ENCODE measurements around the gene SLC17A8.
"Not testable (repeated sequence)": the region's sequence is repeated elsewhere in the genome, so short reads cannot be mapped to it uniquely, and the experiment has no call there.

Gene SLC17A8

DNA sequence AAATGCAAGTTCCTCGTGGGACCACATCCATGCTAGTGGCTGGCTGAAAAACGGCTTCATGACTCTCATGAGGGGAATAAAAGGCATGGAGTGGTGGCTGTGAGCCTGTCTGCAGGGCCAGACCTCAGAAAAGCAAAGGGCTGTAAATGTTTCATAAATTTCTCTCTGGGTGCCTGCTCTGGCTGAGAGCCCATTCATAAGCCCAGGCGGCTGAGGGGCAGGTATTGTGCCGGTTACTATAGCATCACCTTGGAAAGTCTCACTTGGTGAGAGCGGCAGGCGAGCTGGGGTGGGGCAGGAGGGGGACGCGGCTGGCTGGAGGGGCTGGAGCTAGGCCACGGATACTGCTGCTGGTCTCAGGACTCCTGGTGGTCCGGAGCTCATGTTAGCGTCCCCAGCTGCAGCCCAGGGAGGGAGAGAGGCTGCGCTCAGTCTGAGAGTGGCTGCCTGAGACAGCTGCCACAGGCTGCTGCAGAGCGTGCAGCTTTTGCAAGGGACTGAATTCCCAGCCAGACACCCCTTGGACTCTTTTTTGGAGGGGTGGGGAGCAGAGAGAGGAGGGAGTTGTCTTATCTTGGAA, at the start of gene SLC17A8:
Gene SLC17A8 (plus strand): TSS at position 431 of the 580 bp plus-strand sequence. CDS start 318 bp downstream, outside the sequence.
- no peak for DNase-seq

DNA sequence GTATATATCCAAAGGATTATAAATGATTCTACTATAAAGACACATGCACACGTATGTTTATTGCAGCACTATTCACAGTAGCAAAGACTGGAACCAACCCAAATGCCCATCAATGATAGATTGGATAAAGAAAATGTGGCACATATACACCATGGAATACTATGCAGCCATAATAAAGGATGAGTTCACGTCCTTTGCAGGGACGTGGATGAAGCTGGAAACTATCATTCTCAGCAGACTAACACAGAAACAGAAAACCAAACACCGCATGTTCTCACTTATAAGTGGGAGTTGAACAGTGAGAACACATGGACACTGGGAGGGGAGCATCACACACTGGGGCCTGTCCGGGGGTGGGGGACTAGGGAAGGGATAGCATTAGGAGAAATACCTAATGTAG, 48.7 kb upstream of the SLC17A8 start:
- not testable (repeated sequence) for DNase-seq

DNA sequence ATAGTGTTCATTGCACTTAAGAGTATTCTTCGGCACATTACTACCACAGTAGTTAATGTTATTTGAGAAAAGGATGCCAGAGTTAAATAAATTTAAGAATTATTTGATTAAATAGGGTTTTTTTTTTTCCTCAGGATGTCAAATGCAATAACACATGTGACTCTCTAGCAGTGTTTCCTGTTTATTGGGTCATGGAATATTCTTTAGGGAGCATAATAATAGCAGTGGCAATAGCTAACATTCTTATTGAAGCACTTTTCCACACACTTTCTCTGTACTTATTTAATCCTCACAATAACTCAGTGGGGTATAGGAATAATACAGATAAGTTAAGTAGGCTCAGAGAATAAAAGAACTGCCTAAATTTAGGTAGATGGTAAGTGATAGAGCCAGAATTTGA, 45.6 kb upstream of the SLC17A8 start:
- DNase-seq, result no peak

DNA sequence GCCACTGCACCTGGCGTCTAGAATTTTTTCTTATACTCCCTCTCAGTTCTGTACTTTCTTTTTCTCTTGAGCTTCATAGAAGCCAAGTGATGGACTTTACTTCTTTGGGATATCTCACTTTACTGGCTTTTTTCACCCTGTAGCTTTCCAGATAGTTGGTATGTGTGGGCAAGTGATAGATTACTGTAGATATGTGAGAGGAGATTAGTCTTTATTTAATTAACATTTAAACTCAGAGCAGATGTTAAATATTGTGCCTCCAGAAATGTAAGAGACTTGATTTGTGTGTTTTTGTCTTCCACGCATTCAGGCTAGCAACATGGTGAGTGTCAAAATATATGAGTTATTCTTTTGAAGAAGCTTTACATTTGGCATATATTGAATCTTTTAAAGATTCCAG, 39.5 kb upstream of the SLC17A8 start:
- DNase-seq, result no peak

DNA sequence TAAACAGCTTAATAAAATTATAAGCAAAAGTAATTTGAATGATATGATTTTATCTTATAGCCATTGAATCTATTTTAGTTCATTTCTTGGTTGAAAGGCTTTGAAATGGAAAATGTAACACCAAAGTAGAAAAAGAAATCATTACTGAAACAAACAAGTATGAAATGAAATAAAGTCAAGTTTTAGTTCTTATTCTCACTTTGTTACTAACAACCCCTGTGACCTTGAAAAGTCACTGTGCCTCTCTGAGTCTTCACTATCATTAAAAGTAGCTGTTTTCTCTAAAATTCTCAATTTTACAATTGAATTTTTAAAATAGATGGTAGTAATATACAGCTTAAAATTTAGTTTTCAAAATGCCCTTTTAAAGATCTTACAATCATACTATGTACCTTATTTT, 32.4 kb upstream of the SLC17A8 start:
- no peak for DNase-seq

DNA sequence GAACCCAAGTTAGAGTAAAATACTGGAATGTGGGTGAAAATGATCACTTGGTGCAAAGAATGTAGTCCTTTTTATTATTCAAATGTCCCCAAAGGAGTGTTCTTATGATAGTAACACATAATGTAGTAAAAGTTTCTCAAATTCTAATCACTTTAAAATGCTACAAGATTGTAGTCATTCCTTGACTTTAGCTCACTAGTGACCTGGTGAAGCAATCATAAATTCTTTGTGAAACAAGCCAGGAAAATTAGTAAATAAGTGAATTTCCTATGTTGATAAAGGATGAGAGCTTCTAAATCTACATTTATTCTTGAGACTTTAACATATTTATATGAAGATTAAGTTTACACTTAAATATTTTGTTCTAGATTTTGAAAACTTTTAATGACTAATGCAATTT, 30.7 kb upstream of the SLC17A8 start:
- DNase-seq, result no peak

DNA sequence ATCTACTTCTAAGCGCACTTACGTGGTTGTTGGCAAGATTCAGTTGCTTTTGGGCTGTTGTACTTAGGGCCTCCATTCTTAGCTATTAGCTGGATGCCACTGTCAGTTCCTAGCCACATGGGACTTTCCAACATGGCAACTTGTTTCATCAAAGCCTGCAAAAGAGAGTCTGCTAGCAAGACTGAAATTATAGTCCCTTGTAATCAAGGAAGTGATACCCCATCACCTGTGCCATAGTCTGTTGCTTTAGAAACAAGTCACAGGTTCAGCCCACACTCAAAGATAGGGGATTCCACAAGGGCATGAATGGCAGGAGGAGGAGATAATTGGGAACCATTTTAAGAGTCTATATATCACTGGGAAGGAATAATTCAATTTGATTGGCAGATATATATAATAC, 27.1 kb upstream of the SLC17A8 start:
- no peak for DNase-seq

DNA sequence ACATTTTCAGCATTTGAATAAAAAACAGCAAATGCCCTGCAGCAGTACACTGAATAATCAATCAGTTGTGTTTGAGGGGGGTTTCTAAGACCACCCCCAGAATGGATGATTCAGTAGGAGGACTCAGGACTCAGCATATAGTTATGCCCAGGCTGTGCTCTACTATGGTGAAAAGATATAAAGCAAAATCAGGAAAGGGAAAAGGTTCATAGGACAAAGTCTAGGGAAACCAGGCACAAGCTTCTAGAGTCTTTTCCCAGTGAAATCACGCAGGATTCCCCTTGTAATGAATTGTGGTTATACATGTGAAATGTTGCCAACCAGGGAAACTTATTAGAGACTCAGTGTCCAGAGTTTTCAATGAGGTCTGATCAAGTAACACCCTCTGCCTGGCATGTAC, 25.0 kb upstream of the SLC17A8 start:
- no peak for DNase-seq

DNA sequence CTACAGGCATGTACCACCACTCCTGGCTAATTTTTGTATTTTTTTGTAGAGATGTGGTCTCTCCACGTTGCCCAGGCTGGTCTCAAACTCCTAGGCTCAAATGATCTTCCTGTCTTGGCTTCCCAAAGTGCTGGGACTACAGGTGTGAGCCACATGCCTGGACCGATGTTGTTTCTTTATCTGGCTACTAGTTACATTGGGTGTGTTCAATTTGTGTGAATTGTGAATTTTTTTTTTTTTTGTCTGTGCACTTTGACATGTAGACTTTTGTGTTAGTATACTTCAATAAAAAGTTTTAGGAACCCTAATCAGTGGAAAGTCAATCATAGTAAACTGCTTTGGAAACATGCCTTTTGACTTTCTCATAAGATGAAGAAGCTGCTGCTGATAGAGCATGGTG, 24.0 kb upstream of the SLC17A8 start:
- no peak for DNase-seq

DNA sequence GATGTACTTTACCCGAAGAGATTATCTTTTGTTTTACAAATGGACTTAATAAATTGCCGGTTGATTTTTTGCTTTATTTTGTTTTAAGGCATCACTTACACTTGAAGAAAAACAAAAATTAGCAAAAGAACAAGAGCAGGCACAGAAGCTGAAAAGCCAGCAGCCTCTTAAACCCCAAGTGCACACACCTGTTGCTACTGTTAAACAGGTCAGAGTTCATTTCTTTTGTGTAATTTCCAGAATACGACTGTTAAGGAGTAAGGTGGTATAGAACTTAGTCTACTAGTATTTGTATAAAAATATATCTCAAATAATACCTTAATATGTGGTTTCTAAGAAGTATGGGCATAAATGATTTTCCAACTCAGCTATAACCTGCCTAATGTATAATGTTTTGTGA, 19.6 kb upstream of the SLC17A8 start:
- DNase-seq, result no peak

DNA sequence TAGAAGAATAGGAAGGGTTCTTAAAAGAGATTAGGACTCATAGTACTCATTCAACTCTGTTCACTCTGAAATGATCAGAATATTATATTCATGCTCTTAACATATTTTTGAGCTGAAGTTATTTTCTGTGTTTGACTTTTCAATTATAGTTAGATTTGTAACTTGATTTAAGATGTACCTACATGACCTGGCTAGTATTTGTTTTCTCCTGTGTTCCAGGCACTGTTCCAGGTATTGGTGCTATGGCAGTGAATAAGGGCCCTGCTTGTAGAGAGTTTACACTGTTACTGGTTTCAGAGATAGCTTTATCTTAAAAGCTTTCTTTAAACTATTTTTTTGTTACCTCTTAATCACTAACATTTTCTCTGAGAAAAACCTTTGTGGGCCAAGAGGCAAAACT, 19.1 kb upstream of the SLC17A8 start:
- DNase-seq, result no peak

DNA sequence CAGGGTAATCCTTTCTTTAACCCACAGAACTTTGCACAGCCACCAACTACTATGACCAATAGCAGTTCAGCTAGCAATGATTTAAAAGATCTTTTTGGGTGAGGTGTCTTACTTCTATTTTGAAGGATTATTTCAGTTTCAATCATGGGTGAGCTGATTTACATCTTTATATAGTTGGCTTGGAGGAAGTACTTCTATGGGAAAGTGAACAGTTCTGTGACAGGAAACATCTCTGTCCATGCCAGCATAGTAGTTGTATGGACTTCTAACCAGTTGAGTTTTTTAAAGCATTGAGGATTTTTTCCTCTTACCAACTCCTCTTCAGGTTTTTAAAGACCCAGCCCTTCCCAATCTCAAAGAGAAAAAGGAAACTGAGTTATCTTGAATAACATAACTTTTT, 17.8 kb upstream of the SLC17A8 start:
- DNase-seq, result no peak

DNA sequence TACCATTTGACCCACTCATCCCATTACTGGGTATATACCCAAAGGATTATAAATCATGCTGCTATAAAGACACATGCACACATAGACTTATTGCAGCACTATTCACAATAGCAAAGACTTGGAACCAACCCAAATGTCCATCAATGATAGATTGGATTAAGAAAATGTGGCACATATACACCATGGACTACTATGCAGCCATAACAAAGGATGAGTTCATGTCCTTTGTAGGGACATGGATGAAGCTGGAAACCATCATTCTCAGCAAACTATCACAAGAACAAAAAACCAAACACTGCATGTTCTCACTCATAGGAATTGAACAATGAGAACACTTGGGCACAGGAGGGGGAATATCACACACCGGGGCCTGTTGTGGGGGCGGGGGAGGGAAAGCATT, 14.0 kb upstream of the SLC17A8 start:
- not testable (repeated sequence) for DNase-seq

DNA sequence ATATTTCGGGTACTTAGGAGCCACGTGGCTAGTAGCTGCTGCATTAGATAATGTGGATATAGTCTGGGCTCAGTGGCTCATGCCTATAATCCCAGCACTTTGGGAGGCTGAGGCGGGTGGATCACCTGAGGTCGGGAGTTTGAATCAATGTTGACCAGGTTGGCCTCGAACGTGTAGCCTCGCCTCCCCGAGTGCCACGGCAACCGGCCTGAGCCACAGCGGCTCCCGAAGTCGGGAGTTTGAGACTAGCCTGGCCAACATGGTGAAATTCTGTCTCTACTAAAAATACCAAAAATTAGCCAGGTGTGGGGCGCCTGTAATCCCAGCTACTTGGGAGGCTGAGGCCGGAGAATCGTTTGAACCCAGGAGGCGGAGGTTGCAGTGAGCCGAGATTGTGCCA, 12.5 kb upstream of the SLC17A8 start:
- DNase-seq, result not testable (repeated sequence)

DNA sequence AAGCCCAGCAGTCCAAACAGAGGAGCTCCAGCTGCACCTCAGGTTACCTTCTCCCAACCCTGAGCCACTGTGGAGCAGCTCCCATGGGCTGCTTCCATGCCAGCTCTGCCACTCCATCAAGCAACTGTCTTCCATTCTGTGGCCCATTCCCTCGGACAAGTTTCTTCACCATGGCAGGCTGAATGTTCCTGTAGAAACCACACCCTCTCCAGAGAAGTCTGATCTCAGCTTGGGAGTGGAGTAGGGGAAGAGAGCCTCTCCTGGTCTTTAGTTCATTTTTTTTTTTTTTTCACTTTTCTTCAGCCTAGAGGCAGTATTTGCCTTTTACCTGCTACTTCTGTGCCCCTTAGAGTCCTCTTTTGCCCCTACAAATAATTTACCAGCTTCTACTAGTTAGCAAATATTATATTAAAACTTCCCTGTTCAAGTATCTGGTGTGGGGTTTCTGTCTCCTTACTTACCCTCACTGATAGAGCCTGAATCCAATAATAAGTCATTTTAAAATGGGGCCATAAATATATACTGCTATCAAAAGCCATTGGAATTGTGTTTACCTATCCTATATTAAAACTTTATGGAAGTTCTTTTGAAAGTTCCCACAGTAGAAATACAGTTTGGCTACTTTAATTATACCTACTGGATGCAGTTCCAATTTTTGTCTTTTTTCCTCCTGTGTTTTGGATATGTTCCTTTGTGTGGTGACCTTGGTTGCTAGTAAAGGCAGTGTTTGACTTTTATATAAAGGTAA, 11.7 kb upstream of the SLC17A8 start:
- DNase-seq, result no peak

DNA sequence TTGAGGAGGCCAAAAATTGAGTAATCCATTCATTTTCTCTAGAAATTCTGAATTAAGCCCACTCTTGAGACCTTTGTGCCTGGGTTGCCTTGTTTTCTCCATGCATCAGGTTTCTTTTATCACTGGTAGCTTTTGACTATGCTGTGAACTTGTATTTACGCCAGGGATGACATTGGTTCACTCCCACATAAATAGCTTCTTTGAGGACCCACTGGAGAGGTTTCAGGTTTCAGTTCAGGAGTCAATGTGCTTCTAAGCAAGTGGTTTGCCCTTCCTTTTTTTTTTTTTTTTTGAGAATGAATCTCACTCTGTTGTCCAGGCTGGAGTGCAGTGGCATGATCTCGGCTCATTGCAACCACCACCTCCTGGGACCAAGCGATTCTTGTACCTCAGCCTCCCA, 10.2 kb upstream of the SLC17A8 start:
- DNase-seq, result no peak

DNA sequence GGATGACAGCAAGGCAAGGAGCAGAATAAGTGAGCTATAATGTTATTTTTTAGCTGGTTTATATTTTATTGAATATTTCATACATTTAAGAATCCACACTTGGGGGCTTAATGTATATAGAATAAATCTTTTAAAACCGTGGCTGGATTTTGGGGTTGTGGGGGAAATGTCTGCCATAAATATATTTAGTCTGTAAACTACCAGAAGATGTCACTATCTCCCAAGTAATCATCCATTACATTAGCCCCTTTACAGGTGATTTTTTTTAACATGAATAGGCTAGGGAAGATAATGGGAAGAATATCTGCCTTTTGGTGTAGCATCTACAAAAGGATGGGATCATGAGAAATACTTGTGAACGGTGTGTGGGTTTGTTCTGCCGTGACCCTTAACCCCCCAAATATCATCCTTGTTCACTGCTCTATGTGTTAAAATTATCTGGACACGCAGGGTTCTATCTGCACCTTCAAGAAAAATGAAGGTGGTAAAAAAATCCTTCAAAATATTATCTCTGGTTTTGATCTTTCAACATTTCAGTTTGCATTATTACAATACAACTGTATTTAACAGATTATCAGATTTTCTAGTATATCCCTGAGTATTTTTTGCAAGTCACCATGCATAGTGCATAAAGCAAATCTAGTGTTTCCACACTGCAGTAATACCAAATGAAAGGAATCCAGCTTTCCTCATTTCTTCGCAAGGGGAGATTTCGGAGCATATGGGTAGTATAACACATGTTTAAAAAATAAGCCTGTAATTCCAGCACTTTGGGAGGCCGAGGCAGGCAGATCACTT, 8.0 kb upstream of the SLC17A8 start:
- DNase-seq, result no peak

DNA sequence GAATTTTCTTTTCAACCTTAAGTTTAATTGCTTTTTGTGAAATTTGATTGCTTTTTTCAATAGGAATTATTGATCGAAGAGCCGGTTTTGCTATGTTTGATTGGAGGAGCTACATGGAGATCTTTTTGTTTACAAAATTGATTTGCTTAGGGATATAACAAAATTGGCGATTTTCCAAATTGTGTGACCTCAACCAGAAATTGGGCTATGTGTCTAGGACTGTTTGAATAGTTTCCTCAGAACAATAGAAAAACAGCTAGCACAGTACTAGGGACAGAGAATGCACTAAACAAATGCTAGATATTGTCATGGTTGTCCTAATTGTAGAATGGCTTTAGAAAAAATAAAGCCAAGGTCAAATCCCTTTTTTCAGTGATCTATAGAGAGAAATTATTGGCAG, 2.4 kb downstream of the SLC17A8 start:
- no peak for DNase-seq

DNA sequence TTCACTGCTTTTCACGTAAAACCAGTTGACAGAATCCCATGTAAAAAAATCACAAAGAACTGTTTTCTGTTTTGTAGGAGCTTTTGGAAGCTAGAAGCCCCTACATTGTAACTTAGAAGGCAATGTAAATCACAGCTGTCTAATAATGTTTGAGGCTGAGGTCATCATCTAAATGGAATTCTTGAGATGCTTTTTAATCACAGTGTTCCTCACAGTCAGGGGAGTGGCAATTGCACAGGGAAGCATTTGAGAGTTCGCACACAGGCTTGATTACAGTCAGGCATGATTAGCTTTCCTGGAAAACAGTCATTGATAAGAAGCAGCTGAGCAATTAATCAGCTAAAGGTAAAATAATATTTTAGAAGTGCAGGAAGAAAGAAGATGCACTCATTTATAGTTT, 2.9 kb downstream of the SLC17A8 start:
- no peak for DNase-seq

DNA sequence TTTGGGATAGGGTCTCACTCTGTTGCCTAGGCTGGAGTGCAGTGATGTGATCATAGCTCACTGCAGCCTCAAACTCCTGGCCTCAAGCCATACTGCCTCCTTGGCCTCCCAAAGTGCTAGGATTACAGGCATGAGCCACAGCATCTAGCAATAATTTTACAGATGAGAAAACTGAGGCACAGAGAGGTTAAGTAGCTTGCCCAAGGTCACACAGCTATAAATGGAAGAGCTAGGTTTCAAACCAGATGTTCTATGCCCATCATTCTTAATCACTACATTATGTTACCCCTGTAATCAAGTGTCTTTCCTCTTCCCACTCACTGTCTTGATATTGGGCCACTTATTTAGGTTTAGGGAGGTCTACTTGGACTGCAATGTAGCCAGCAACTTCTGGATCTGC, 3.6 kb downstream of the SLC17A8 start:
- DNase-seq, result no peak

DNA sequence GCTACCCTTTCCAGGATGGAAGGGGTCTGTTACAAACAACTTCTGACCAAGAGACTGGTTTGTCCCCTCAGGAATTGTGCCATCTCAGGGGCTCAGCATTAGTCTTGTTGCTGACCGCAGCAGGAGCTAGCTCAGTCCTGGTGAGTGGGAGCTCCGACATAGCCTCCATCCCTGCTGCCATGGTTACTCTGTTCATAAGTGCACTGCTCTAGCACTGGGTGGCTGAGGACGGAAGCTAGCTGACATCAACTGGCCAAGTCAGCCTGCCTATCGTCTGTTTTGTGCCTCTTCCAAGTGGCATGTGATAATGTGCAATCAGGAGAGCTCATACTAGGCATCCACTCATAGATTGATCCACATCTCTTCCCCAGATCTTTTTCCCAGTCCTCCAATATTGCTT, 7.5 kb downstream of the SLC17A8 start:
- DNase-seq, result no peak

DNA sequence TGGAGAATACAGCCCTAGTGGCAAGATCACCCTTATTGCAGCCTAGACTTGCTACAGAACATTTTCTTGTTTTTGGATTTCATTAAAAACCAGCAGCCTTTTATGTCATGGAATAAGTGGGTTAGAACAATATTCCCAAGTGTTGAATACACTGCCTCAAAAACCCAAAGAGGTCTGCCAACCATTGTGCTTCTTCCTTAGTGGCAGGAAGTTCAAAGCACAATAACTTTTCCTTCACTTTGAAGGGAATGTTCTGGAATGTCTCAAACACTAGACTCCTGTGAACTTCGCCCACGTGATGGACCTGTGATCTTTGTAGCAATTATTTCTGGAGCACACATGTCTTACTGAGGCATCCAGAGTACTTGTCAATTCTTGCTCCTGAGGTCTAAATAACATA, 8.5 kb downstream of the SLC17A8 start:
- no peak for DNase-seq

DNA sequence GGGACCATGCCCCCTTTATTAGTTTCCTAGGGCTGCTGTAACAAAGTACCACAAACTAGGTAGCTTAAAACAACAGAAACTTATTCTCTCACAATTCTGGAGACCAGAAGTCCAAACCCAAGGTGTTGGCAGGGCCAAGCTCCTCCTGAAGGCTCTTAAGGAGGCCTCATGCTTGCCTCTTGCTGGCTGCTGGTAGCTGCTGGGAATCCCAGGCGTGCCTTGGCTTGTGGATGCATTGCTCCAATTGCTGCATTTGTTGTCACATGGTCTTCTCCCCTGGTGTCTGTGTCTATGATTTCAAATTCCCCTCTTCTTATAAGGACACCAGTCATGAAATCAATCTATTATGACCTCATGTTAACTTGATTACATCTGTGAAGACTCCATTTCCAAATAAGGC, 11.2 kb downstream of the SLC17A8 start:
- DNase-seq, result no peak

DNA sequence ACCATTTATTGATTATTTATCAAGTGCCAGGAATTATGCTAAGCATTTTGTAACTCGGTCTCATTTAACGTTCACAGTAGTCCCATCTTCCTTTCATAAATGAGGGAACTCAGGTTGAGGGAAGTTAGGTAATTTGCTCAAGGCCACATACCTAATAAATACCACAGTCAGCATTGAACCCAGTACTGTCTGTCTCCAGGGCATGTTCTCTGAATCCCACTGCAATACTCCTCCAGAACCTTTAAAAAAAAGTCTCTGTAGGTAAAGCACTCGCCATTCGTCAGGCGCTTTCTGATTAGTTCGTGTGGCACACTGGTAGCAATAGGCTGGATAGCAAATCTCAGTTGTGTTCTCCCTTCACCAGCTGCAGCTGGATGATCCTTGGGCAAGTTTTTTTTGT, 14.3 kb downstream of the SLC17A8 start:
- no peak for DNase-seq
